H9 (cell line): Measurements from ENCODE around the gene METTL21C. TPM values are rescaled to one million over a fixed set of nuclear protein-coding genes. Genes with fewer than 3 reads are reported as not detected.

ENCODE experiments used
- DNase-seq: peaks from one replicate; pipeline ENCODE4 v3.0.0-alpha.2; 2017
- H2AFZ ChIP-seq: one replicate; pipeline ENCODE4 v1.6.1; 2013; ENCODE audit warnings: mild to moderate bottlenecking, low read length, control low read depth, moderate library complexity
- H2AK5ac ChIP-seq: 2 replicates; pipeline ENCODE4 v1.6.1; 2013; ENCODE audit warnings: low read length, control low read depth, mixed read lengths; ENCODE audit not compliant: insufficient read length
- H2BK120ac ChIP-seq: one replicate; pipeline ENCODE4 v1.6.1; 2013; ENCODE audit warnings: low read depth, mild to moderate bottlenecking, low read length, control low read depth, inconsistent platforms; ENCODE audit not compliant: poor library complexity, severe bottlenecking
- H2BK12ac ChIP-seq: 2 replicates; pipeline ENCODE4 v1.6.1; 2013; ENCODE audit warnings: low read length, control low read depth, mixed read lengths, low read depth; ENCODE audit not compliant: insufficient read length
- H2BK15ac ChIP-seq: 2 replicates; pipeline ENCODE4 v1.6.1; 2013; ENCODE audit warnings: low read depth, low read length, control low read depth
- H2BK20ac ChIP-seq: one replicate; pipeline ENCODE4 v1.6.1; 2013; ENCODE audit warnings: low read depth, mild to moderate bottlenecking, low read length, control low read depth, inconsistent platforms; ENCODE audit not compliant: poor library complexity, severe bottlenecking
- H2BK5ac ChIP-seq: 2 replicates; pipeline ENCODE4 v1.6.1; 2013; ENCODE audit warnings: low read length, control low read depth, mixed read lengths; ENCODE audit not compliant: insufficient read length
- H3K14ac ChIP-seq: 2 replicates; pipeline ENCODE4 v1.6.1; 2013; ENCODE audit warnings: low read length, control low read depth; ENCODE audit not compliant: insufficient read depth
- H3K18ac ChIP-seq: 2 replicates; pipeline ENCODE4 v1.6.1; 2013; ENCODE audit warnings: low read depth, mild to moderate bottlenecking, mixed read lengths, low read length, control low read depth; ENCODE audit not compliant: insufficient read length
- H3K23ac ChIP-seq: 2 replicates; pipeline ENCODE4 v1.6.1; 2013; ENCODE audit warnings: low read length, control low read depth, mixed read lengths, low read depth; ENCODE audit not compliant: insufficient read length
- H3K23me2 ChIP-seq: 2 replicates; pipeline ENCODE4 v1.6.1; 2013; ENCODE audit warnings: low read depth, mild to moderate bottlenecking, mixed read lengths, low read length, control low read depth; ENCODE audit not compliant: insufficient read length, poor library complexity, severe bottlenecking
- H3K27ac ChIP-seq: 2 replicates; pipeline ENCODE4 v1.5.1; 2013; ENCODE audit warnings: low read length, control low read depth, mixed read lengths, low read depth; ENCODE audit not compliant: insufficient read length
- H3K27me3 ChIP-seq: 2 replicates; pipeline ENCODE4 v1.6.1; 2013; ENCODE audit warnings: low read length, control low read depth, inconsistent platforms; ENCODE audit not compliant: insufficient read depth
- H3K4ac ChIP-seq: 2 replicates; pipeline ENCODE4 v1.6.1; 2013; ENCODE audit warnings: low read depth, mild to moderate bottlenecking, control low read depth, inconsistent platforms, low read length, moderate library complexity
- H3K4me1 ChIP-seq: 2 replicates; pipeline ENCODE4 v1.6.1; 2013; ENCODE audit warnings: low read length, control low read depth, inconsistent platforms; ENCODE audit not compliant: insufficient read depth
- H3K4me2 ChIP-seq: 2 replicates; pipeline ENCODE4 v1.6.1; 2013; ENCODE audit warnings: low read length, control low read depth, mixed read lengths; ENCODE audit not compliant: insufficient read length, insufficient read depth
- H3K56ac ChIP-seq: 2 replicates; pipeline ENCODE4 v1.6.1; 2013; ENCODE audit warnings: low read depth, mild to moderate bottlenecking, mixed read lengths, low read length, control low read depth; ENCODE audit not compliant: insufficient read length
- H3K79me1 ChIP-seq: 2 replicates; pipeline ENCODE4 v1.6.1; 2013; ENCODE audit warnings: low read depth, mild to moderate bottlenecking, moderate library complexity, low read length, control low read depth, inconsistent platforms; ENCODE audit not compliant: insufficient read depth, poor library complexity, severe bottlenecking
- H3K79me2 ChIP-seq: 2 replicates; pipeline ENCODE4 v1.6.1; 2013; ENCODE audit warnings: low read length, control low read depth, inconsistent platforms; ENCODE audit not compliant: insufficient read depth
- H3K9ac ChIP-seq: 2 replicates; pipeline ENCODE4 v1.6.1; 2013; ENCODE audit warnings: low read length, control low read depth, mixed read lengths; ENCODE audit not compliant: insufficient read length; ENCODE audit errors: extremely low read depth
- H3K9me3 ChIP-seq: one replicate; pipeline ENCODE4 v1.6.1; 2013; ENCODE audit warnings: low read depth, low read length, inconsistent platforms; ENCODE audit not compliant: control insufficient read depth
- H3T11ph ChIP-seq: one replicate; pipeline ENCODE4 v1.6.1; 2013; ENCODE audit warnings: mild to moderate bottlenecking, low read length, control low read depth, inconsistent platforms
- H4K20me1 ChIP-seq: one replicate; pipeline ENCODE4 v1.6.1; 2013; ENCODE audit not compliant: control insufficient read depth, insufficient read length, insufficient read depth
- H4K5ac ChIP-seq: 2 replicates; pipeline ENCODE4 v1.6.1; 2013; ENCODE audit warnings: low read depth, mild to moderate bottlenecking, mixed read lengths, low read length, control low read depth; ENCODE audit not compliant: insufficient read length
- H4K8ac ChIP-seq: replicated peaks from 2 replicates; pipeline ENCODE4 v1.6.1; 2013; ENCODE audit warnings: low read length, control low read depth, mixed read lengths, low read depth; ENCODE audit not compliant: insufficient read length
- H4K91ac ChIP-seq: 2 replicates; pipeline ENCODE4 v1.6.1; 2013; ENCODE audit warnings: low read depth, mild to moderate bottlenecking, moderate library complexity, mixed read lengths, low read length, control low read depth; ENCODE audit not compliant: insufficient read length
- H3K27ac Mint-ChIP-seq, 3 experiments: 2 replicates in 2 of 3; 3 replicates in 1 of 3; pipeline ENCODE4 v1.8.0; 2020 to 2021; ENCODE audit warnings: mixed read lengths in 3 of 3, mild to moderate bottlenecking in 1 of 3, moderate library complexity in 1 of 3
- H3K27me3 Mint-ChIP-seq: 2 replicates; pipeline ENCODE4 v1.8.0; 2021; ENCODE audit warnings: low read depth, mild to moderate bottlenecking, moderate library complexity, mixed read lengths
- H3K36me3 Mint-ChIP-seq, 3 experiments: 2 replicates in 2 of 3; 3 replicates in 1 of 3; pipeline ENCODE4 v1.8.0; 2020 to 2021; ENCODE audit warnings: low read depth in 3 of 3, mixed read lengths in 3 of 3; ENCODE audit not compliant: insufficient read depth in 1 of 3
- H3K4me1 Mint-ChIP-seq, 2 experiments: 2 replicates each; pipeline ENCODE4 v1.8.0; 2020; ENCODE audit warnings: mixed read lengths in 2 of 2
- H3K4me3 Mint-ChIP-seq, 2 experiments: 2 replicates in 1 of 2; 3 replicates in 1 of 2; pipeline ENCODE4 v1.8.0; 2020 to 2021; ENCODE audit warnings: mild to moderate bottlenecking in 2 of 2, mixed read lengths in 2 of 2, moderate library complexity in 1 of 2
- H3K9me3 Mint-ChIP-seq, 2 experiments: 2 replicates in 1 of 2; 3 replicates in 1 of 2; pipeline ENCODE4 v1.8.0; 2020; ENCODE audit warnings: mild to moderate bottlenecking in 2 of 2, mixed read lengths in 2 of 2, moderate library complexity in 1 of 2
- WGBS: extraction: QIAGEN DNeasy Blood & Tissue Kit; methylation state at CpG from one replicate; pipeline ENCODE4 v1.1.7; 2013; ENCODE audit warnings: missing lambda C conversion rate, low lambda C conversion rate, mixed read lengths; ENCODE audit not compliant: insufficient read length; ENCODE audit errors: extremely low coverage; 5-methylcytosine and 5-hydroxymethylcytosine counted together
- total RNA-seq: library from RNA; stranded (reverse); gene quantifications from 2 replicates; pipeline ENCODE4 v1.2.1, GENCODE V29; 2021
- TF ChIP-seq, protein P1 (sequence below): fragments of 200-600 bp; sonication (generic); conservative IDR thresholded peaks from 3 replicates; pipeline ENCODE4 v1.8.0; 2021; ENCODE audit warnings: antibody characterized with exemption, mild to moderate bottlenecking

Gene METTL21C
- total RNA-seq, 1 experiment from 2014 or later: not detected

DNA sequence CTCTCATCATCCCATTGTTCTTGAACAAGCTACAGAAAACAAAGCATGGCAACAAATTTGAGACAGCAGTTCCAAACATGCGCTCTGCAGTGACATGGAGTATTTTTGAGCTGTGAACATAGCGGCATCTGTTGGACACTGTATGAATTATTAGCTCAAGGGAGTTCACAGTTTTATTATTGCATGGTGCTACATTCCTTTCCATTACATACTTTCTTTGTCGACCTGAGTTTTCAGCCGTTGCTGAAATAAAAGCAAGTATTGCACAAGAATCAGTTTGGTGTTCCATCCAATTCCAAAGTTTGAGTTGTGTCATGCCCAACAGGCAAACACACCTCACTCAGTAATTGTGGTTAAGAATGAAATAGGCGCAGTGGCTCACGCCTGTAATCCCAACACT is 30.1 kb upstream of the METTL21C start:
- TF ChIP-seq, protein P1, sequence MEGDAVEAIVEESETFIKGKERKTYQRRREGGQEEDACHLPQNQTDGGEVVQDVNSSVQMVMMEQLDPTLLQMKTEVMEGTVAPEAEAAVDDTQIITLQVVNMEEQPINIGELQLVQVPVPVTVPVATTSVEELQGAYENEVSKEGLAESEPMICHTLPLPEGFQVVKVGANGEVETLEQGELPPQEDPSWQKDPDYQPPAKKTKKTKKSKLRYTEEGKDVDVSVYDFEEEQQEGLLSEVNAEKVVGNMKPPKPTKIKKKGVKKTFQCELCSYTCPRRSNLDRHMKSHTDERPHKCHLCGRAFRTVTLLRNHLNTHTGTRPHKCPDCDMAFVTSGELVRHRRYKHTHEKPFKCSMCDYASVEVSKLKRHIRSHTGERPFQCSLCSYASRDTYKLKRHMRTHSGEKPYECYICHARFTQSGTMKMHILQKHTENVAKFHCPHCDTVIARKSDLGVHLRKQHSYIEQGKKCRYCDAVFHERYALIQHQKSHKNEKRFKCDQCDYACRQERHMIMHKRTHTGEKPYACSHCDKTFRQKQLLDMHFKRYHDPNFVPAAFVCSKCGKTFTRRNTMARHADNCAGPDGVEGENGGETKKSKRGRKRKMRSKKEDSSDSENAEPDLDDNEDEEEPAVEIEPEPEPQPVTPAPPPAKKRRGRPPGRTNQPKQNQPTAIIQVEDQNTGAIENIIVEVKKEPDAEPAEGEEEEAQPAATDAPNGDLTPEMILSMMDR: no peak
- Histone ChIP-seq H4K20me1 (no peaks in the 10 kb centered on the region), H4K8ac (no peak overlapping the region), H3K4me2 (no peak overlapping the region), H4K91ac (no peak overlapping the region), H3K9me3 (no peaks in the 10 kb centered on the region), H2AFZ (no peak overlapping the region), H3K23me2 (no peaks in the 10 kb centered on the region), H3K79me2 (no peaks in the 10 kb centered on the region), H3K9ac (no peak overlapping the region), H2AK5ac (no peak overlapping the region), H3K4ac (no peak overlapping the region), H3K4me1 (no peaks in the 10 kb centered on the region), H3K14ac (no peak overlapping the region), H3K27ac (no peak overlapping the region), H3T11ph (no peak overlapping the region), H2BK15ac (no peak overlapping the region), H2BK20ac (no peak overlapping the region), H3K79me1 (no peaks in the 10 kb centered on the region), H3K23ac (no peak overlapping the region), H2BK12ac (no peak overlapping the region), H4K5ac (no peak overlapping the region), H3K18ac (no peak overlapping the region), H2BK5ac (no peak overlapping the region), H3K27me3 (no peaks in the 10 kb centered on the region), H3K56ac (no peak overlapping the region), H2BK120ac (no peak overlapping the region)
- no peaks in the 10 kb centered on the region; a peak in 1 of 5 replicates for H3K9me3 Mint-ChIP-seq
- DNase-seq: no peak
- no CpG with 5 or more reads among the region's 6 CpGs for WGBS
- no peak overlapping the region for H3K27ac Mint-ChIP-seq
- H3K4me1 Mint-ChIP-seq: no peaks in the 10 kb centered on the region
- no peak overlapping the region for H3K4me3 Mint-ChIP-seq
- no peaks in the 10 kb centered on the region for H3K27me3 Mint-ChIP-seq
- H3K36me3 Mint-ChIP-seq: no peaks in the 10 kb centered on the region
